NCI-H748 treated with DMSO at 0.1 percent for 48 hours (cell line): ENCODE measurements around the gene PAK4.

Experiments used
- DNase-seq: peaks from one replicate; lab custom pipeline; 2025; lab: John Stamatoyannopoulos, UW

Gene PAK4

DNA sequence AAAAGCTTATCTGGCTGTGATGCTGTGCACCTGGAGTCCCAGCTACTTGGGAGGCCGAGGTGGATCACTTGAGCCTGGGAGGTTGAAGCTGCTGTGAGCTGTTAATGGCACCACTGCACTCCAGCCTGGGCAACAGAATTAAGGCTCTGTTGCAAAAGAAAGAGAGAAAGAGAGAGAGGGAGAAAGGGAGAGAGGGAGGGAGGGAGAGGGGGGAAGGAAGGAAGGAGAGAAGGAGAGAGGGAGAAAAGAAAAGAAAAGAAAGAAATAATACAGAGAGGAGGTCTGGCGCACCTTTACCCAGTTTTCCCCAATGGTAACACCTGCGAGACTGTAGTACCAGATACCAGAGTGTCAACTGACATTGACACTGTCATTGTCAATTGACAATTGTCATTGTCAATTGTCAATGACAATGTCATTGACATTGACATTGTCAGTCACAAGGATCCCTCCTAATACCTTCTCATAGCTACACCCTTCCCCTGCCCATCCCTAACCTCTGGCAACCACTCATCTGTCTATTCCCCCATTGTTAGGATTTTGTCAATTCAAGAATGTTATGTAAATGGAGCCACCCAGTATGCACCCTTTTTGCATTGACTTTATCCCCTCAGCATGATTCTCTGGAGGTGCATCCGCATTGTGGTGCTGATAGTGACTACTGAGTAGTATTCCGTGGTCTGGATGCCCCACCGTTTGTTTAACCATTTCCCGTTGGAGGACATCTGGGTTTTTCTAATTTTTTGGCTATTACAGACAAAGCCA, 21.3 kb downstream of the PAK4 start:
- no peak for DNase-seq

DNA sequence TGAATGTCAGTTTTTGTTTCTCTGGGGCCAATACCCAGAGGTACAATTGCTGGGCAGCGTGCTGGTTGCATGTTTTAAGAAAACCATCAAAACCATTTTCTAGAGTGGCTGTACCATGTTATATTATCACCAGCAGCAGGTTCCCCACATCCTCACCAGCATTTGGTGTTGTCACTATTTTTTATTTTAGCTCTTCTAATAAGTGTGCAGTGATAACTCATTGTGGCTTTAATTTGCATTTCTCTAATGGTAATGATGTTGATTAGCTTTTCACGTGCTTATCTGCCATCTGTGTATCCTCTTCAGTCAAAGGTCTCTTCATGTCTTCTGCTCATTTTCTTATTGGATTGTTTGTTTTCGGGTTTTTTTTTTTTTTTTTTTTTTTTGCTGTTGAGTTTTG, 21.9 kb downstream of the PAK4 start:
- no peak for DNase-seq

- no peak for DNase-seq
Measured at GRCh38 chr19:39148939-39149529, 23.4 kb downstream of the PAK4 start.

DNA sequence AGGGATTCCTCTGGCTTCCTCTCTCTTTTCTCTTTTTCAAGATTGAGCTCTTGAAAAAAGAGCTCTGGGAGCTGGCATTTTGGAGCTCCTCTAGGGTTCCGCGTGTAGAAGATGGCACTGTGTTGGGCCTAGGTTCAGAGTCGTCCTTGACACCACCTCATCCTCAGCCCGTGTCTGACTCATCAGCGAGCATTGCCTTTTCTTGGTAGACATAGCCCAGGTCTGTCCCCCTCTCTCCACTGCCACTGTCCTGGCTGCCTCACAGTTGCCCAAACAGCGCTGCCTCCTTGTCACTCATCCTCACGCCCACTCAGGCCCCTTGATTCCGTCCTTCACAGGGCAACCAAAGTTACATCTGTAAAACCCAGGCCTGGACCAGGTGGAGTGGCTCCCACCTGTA, 24.6 kb downstream of the PAK4 start:
- DNase-seq = no peak

GRCh38 chr19:39150807-39151600, 25.4 kb downstream of the PAK4 start:
- no peak for DNase-seq

DNA sequence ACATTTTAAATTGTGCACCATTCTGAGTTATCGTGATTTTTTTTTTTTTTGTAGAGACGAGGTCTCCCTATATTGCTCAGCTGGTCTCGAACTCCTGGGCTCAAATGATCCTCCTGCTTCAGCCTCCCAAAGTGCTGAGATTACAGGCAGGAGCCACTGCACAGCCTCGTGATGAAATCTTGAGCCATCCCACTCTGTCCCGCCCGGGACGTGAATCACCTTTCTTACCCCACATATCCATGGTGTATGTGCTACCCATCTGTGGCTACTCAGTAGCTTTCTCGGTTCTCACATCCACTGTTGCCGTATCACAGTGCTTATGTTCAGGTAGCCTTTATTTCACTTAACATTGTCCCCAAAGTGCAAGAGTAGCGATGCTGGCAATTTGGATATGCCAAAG, 26.5 kb downstream of the PAK4 start:
- no peak for DNase-seq

DNA sequence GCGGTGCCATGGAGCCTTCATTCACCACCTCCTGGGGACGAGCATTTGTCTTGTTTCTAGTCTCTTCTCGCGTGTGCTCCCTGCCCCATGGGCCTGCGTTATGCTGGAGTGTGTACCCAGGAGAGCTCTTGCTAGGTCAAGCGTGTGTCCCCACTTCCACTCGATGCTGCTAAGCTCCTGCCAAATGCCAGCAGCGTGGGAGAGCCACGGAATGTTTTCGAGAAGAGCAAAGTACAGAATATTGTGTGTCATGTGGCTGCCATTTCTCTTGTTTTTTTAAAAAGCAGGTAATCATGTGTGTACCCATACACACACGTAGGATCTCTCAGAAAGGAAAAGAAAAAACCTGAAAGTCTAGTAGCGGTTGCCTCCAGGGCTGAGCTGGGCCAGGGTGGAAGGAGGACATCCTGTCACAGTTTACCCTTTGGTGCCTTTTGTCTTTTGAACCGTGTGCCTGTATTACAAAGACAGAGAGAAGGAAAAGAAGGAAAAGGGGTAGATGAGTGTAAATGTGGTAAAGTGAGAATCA, 28.6 kb downstream of the PAK4 start:
- no peak for DNase-seq

- DNase-seq = no peak
Measured at GRCh38 chr19:39154629-39155100, 29.1 kb downstream of the PAK4 start.

GRCh38 chr19:39155114-39155700, 29.6 kb downstream of the PAK4 start:
- DNase-seq = no peak

GRCh38 chr19:39155741-39156140, 30.2 kb downstream of the PAK4 start:
- no peak for DNase-seq

- DNase-seq = no peak
Measured at GRCh38 chr19:39156326-39157230, 31.0 kb downstream of the PAK4 start.

GRCh38 chr19:39157275-39157996, 31.9 kb downstream of the PAK4 start:
- DNase-seq = no peak

- no peak for DNase-seq
Measured at GRCh38 chr19:39157997-39158389, 32.4 kb downstream of the PAK4 start.

DNA sequence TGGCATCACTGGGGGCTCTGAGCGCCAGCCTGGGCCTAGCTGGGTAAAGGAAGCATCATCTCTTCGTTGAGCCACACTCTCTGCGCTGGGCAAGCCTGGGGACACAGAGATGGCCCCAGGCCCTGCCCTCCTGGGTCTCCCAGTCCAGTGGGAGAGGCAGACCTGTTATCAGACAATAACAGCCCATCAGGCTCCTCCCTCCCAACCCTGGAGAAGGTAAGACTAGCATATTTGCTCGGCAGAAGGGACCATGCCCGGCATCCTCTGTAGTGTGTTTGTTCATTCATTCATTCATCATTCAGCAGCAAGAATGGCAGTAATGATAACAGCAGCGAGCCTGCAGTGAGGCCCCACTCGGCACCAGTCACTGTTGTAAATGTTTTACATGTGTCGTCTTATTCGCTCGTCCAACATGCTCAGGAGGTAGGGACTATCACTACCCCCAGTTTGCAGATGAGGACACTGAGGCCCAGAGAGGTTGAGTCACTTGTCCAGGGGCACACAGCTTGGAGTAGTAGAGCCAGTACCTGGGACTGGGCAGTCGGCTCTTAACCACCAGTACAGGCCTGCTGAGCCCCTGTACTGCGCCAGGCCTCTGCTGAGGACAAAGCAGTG, 33.2 kb downstream of the PAK4 start:
- no peak for DNase-seq

DNA sequence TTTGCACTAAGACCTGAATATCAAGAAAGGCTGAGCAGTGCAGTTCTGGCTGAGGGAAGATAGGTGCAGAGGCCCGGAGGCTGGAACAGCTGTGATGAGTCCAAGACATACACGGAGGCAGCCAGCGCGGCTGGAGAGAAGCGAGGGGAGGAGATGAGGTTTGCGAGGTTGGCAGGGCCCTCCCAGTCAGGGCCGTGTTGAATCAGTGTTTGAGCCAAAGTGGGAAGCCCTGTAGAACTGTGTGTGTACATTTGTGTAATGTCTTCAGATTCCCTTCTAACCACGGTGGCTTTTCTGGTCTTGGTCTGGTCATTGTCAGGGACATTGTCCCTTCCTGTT, 34.9 kb downstream of the PAK4 start:
- no peak for DNase-seq

DNA sequence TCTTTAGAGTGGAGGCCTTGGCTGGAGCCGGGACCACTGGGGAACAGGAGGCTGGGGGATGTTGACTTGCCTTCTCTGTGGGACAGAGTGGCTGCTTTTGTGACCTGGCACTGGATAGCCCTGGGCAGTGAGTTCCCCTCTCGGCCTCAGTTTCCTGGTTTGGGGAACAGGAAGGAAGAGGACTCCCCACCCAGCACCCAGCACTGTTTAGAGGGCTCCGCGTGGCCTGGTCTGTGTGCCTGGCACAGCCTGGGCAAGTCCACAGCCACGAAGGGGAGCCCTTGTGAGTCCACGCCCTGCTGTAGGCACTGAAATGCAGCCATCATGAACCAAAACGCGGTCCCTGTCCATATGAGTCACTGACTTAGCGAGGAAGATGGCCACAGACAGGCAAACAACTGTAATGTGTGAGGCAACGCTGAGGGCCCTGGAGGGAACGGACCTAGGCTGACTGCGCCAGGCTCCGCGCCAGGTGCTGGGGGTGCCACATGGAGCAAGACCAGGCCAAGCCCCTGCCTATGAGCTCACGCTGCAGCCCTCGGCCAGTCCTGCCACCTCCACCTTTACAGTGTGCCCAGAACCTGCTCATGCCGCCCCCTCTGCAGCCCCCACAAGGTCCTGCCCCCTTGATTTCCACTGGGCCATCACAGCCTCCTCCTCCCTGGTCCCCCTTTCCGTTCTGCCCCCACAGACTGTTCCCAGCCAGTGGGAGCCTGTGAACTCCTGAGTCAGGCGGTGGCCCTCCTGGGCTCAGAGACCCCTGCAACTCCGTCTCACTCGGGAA, 35.5 kb downstream of the PAK4 start:
- no peak for DNase-seq

DNA sequence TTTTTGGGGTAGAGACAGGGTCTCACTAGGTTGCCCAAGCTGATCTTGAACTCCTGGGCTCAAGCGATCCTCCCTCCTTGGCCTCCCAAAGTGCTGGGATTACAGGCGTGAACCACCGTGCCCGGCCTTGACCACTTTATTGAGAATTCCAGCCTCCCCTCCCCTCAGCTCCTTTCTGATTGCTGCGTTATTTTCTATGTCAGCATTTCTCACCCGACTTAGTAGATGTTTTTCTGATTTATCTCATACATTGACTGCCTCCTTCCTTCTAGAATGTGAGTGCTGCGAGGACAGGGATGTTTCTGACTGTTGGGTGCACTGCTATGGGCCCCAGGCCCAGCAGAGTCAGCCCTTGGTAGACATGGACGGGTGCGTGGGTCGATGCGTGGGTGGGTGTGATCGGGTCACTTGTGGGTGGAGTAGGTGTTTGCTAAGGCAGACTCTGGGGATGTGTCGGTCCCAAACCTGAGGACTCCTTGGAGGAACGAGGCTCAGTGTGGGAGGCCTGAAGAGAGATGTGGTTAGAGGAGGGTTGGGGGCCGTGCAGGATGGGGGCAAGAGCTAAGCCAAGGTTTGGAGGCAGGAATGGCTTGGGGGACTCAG, 37.0 kb downstream of the PAK4 start:
- DNase-seq = no peak

DNA sequence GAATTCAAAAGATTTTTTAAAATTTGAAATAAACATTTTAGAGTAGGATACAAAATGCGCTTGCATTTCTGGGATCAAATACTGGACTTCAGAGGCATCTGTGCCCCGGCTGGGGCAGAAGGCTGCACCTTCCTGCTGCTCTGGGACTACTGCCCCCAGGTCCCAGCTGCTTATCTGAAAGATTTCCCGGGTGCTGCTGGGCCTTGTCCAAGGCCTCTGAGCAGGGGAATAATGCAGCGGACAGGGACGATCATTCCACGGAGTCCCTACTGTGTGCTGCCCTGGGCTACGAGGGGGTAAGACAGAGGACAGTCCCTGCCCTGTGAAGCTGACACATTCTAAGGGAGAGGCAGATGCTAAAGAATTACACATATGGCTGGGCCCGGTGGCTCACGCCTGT, 38.0 kb downstream of the PAK4 start:
- DNase-seq = no peak

GRCh38 chr19:39164289-39164688, 38.7 kb downstream of the PAK4 start:
- no peak for DNase-seq
